Measurements from ENCODE around the gene MT1A. TPM values are rescaled to one million over a fixed set of nuclear protein-coding genes. Genes with fewer than 3 reads are reported as not detected.

The MT1A gene
- total and polyA plus RNA-seq, 7 donors = 4.0 to 4,396 (median 128) TPM

GRCh38 chr16:56603589-56603988, 34.9 kb upstream of the MT1A start:
- no peaks in the 10 kb centered on the region for H3K36me3 ChIP-seq (ENCODE audit: insufficient read depth in 1 of 2, low read depth in 1 of 2)
- intact Hi-C loops (cut with DNase I) = loop anchor here (1.0 to 5.0 kb wide), 7 partner anchors 34 to 99 kb away; partner anchors contain the start of gene MT1A (in 1 of the 2)
- H3K27ac ChIP-seq = peak overlapping the region; percentile 73
- H3K4me3 ChIP-seq = no peak overlapping the region
- peak; percentile 60 for TF ChIP-seq CTCF (IDR thresholded peaks at IDR 0.05)
- WGBS, 3 donors = 29 to 42% (median 37%) methylated on average over 4 of the region's 4 CpGs
- H3K9me3 ChIP-seq = no peaks in the 10 kb centered on the region
- ATAC-seq = peak in 3 of 4 donors; percentile 28 to 35 (median 31)
- H3K27me3 ChIP-seq (ENCODE audit: insufficient read depth in 3 of 3, low read length in 2 of 3) = no peaks in the 10 kb centered on the region
- DNase-seq = peak; percentile 45 to 78
- peaks cover 37% of the 10 kb centered on the region for H3K4me1 ChIP-seq

- Histone ChIP-seq H3K27me3 (ENCODE audit: insufficient read depth in 3 of 3, low read length in 2 of 3) (no peaks in the 10 kb centered on the region), H3K27ac (peak overlapping the region; percentile 99), H3K36me3 (ENCODE audit: insufficient read depth in 1 of 2, low read depth in 1 of 2) (no peaks in the 10 kb centered on the region), H3K4me1 (peaks cover 43% of the 10 kb centered on the region), H3K4me3 (no peak overlapping the region), H3K9me3 (no peaks in the 10 kb centered on the region)
- intact Hi-C loops (cut with DNase I) = loop anchor here (5.0 kb wide), 5 partner anchors 32 to 97 kb away; partner anchors contain the start of gene MT1A (in 1 of the 2)
- no peak for ATAC-seq
- no peak for TF ChIP-seq CTCF (IDR thresholded peaks at IDR 0.05)
- WGBS, 3 donors = 76 to 85% (median 78%) methylated on average over 4 of the region's 4 CpGs
- peak in 1 of 2 donors; percentile 46 for DNase-seq
Measured at GRCh38 chr16:56604966-56605365, 33.5 kb upstream of the MT1A start.

- intact Hi-C loops (cut with DNase I) = no loop called here
- ATAC-seq (no peak), DNase-seq (no peak)
- H3K36me3 ChIP-seq (ENCODE audit: insufficient read depth in 1 of 2, low read depth in 1 of 2) = no peaks in the 10 kb centered on the region
- no peak for TF ChIP-seq CTCF (IDR thresholded peaks at IDR 0.05)
- H3K27ac ChIP-seq = peak overlapping the region; percentile 99
- no peaks in the 10 kb centered on the region for H3K27me3 ChIP-seq (ENCODE audit: insufficient read depth in 3 of 3, low read length in 2 of 3)
- 34 to 67% (median 42%) methylated on average over 1 of the region's 1 CpG for WGBS, 3 donors
- no peaks in the 10 kb centered on the region for H3K9me3 ChIP-seq
- H3K4me1 ChIP-seq = peaks cover 48% of the 10 kb centered on the region
- no peak overlapping the region for H3K4me3 ChIP-seq
Measured at GRCh38 chr16:56605475-56605874, 33.0 kb upstream of the MT1A start.

GRCh38 chr16:56606071-56606475, 32.4 kb upstream of the MT1A start:
- Histone ChIP-seq H3K27ac (peak overlapping the region; percentile 99), H3K27me3 (ENCODE audit: insufficient read depth in 3 of 3, low read length in 2 of 3) (no peaks in the 10 kb centered on the region), H3K9me3 (no peaks in the 10 kb centered on the region), H3K36me3 (ENCODE audit: insufficient read depth in 1 of 2, low read depth in 1 of 2) (no peaks in the 10 kb centered on the region), H3K4me1 (peaks cover 54% of the 10 kb centered on the region), H3K4me3 (no peak overlapping the region)
- peak in 3 of 4 donors; percentile 3 to 21 (median 10) for ATAC-seq
- intact Hi-C loops (cut with DNase I) = no loop called here
- no peak for TF ChIP-seq CTCF (IDR thresholded peaks at IDR 0.05)
- 39 to 47% (median 40%) methylated on average over 3 of the region's 3 CpGs for WGBS, 3 donors
- DNase-seq = peak; percentile 79 to 88

Measured in psoas muscle (tissue), 8 donors.